Measurements from ENCODE around the gene TLCD1. TPM values are rescaled to one million over a fixed set of nuclear protein-coding genes. Genes with fewer than 3 reads are reported as not detected.

The TLCD1 gene
- total RNA-seq, 2 donors from 2014 or later, result 5.7 to 20.4 TPM

GRCh38 chr17:28728364-28729200 is 2.5 kb upstream of the TLCD1 start, which contains the start of gene NEK8:
TSS of gene NEK8 (plus strand) at chr17:28728788. CDS start at chr17:28728814, 26 bp downstream.
- Histone ChIP-seq H3K36me3 (no peaks in the 10 kb centered on the region), H3K27ac (peak within 1 kb of the TSS; percentile 99), H3K4me3 (peak within 1 kb of the TSS; percentile 81), H3K9ac (ENCODE audit: low read depth in 2 of 2, low read length in 2 of 2) (peak within 1 kb of the TSS; percentile 20 to 95), H3K4me1 (peaks cover 12% of the 10 kb centered on the region), H3K9me3 (no peaks in the 10 kb centered on the region), H3K27me3 (no peaks in the 10 kb centered on the region)
- TF ChIP-seq CTCF (IDR thresholded peaks at IDR 0.05), result no peak
- peak; percentile 100 for DNase-seq
- intact Hi-C loops (cut with DNase I), result loop anchor here (10.0 kb wide), 1 partner anchor 84 kb away; the partner anchor contains the start of gene BLTP2

- TF ChIP-seq CTCF (IDR thresholded peaks at IDR 0.05), result peak; percentile 98
- peak; percentile 97 for DNase-seq
- Histone ChIP-seq H3K27me3 (no peaks in the 10 kb centered on the region), H3K36me3 (peaks cover 10% of the 10 kb centered on the region), H3K9me3 (no peaks in the 10 kb centered on the region), H3K9ac (ENCODE audit: low read depth in 2 of 2, low read length in 2 of 2) (peak overlapping the region; percentile 78 to 95), H3K4me3 (peak overlapping the region; percentile 81), H3K27ac (peak overlapping the region; percentile 99), H3K4me1 (peaks cover 15% of the 10 kb centered on the region)
- intact Hi-C loops (cut with DNase I), result loop anchor here (2.0 to 10.0 kb wide), 2 partner anchors 24 to 82 kb away; partner anchors contain the start of gene BLTP2
These were observed 826 bp upstream of the TLCD1 start for GRCh38 chr17:28726627-28727491.

GRCh38 chr17:28725660-28726225 is 290 bp downstream of the TLCD1 start:
- H3K27me3 ChIP-seq, result no peaks in the 10 kb centered on the region
- H3K9me3 ChIP-seq, result no peaks in the 10 kb centered on the region
- peaks cover 12% of the 10 kb centered on the region for H3K36me3 ChIP-seq
- DNase-seq, result peak; percentile 79
- peak overlapping the region; percentile 99 for H3K27ac ChIP-seq
- TF ChIP-seq CTCF (IDR thresholded peaks at IDR 0.05), result no peak
- H3K4me3 ChIP-seq, result peak overlapping the region; percentile 81
- H3K9ac ChIP-seq (ENCODE audit: low read depth in 2 of 2, low read length in 2 of 2), result peak overlapping the region; percentile 85 to 88
- intact Hi-C loops (cut with DNase I), result loop anchor here (2.0 to 10.0 kb wide), 2 partner anchors 25 to 81 kb away; partner anchors contain the start of gene BLTP2
- H3K4me1 ChIP-seq, result peaks cover 26% of the 10 kb centered on the region

GRCh38 chr17:28725166-28725659 is 820 bp downstream of the TLCD1 start:
- DNase-seq, result peak; percentile 44
- Histone ChIP-seq H3K9me3 (no peaks in the 10 kb centered on the region), H3K4me1 (peaks cover 26% of the 10 kb centered on the region), H3K27ac (peak overlapping the region; percentile 99), H3K36me3 (peaks cover 12% of the 10 kb centered on the region), H3K9ac (ENCODE audit: low read depth in 2 of 2, low read length in 2 of 2) (peak overlapping the region; percentile 85 to 88), H3K4me3 (peak overlapping the region; percentile 81), H3K27me3 (no peaks in the 10 kb centered on the region)
- no peak for TF ChIP-seq CTCF (IDR thresholded peaks at IDR 0.05)
- intact Hi-C loops (cut with DNase I), result loop anchor here (10.0 kb wide), 1 partner anchor 80 kb away; the partner anchor contains the start of gene BLTP2
